HG03280 (cell line): ENCODE data around the gene OR52H1.
A peak's percentile ranks its signal among the peaks of the same experiment; 100 is the strongest.
"Not testable (repeated sequence)": the region's sequence is repeated elsewhere in the genome, so short reads cannot be mapped to it uniquely, and the experiment has no call there.

ENCODE experiments used
- ATAC-seq: cut with Tn5 transposase; IDR thresholded peaks from one replicate; pipeline ENCODE4 v1.9.1; 2021; ENCODE audit warnings: mild to moderate bottlenecking, moderate library complexity; ENCODE audit not compliant: unreplicated experiment

The OR52H1 gene

GRCh38 chr11:5548440-5548839 is at the start of gene OR52H1:
OR52H1 (minus strand) TSS chr11:5548540; CDS start chr11:5545505, 3,035 bp downstream.
- ATAC-seq: no peak

DNA sequence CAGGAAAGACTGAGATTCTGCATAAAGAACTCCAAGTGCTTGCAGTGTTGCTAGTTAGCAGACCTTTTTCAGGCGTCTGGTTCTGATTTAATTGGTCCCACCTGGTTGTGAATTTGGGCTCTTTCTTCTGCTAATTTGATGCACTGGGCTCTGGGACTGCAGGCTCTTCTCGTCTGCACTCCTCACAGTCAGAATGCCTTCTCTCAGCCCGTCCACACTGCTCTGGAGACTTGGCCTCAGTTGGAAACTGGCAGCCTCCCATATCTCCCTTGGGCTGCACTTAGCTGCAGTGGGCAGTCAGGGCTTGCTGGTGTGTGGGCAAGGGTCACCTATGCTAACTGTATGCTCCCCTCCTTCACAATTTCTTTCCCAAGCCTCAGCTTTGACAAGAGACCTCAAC is 49.6 kb upstream of the OR52H1 start:
- ATAC-seq: no peak

DNA sequence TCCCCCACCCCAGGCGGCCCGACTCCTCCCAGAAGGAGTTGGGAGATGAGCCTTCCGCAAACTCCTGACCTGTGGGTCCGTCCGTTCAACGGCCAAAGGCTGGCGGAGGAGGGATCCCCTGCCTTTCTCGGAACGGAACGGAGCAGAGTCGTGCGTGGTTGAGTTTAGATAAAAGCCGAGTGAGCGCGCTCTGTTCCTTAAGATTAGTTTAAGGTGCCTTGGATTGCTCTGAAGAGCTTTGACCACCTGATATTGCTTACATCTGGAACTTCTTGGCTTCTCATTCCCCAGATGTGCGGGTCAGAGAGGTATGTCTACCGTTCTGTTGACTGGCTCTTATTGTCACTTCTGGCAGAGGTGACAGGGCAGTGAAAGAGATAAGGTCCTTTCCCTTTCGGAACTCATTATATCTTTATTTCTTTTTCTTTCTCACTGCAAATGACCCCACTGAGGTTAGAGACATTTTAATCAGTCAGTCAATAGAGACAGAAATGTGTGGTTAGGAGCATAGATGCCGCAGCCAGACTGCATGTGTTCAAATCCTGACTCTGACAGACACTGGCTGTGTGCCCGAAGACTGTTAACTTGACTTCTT is 48.4 kb upstream of the OR52H1 start, which contains the start of gene TRIM6:
Gene TRIM6 (plus strand): TSS at position 31 of the 595 bp plus-strand sequence. CDS start 261 bp downstream, at position 292.
- no peak for ATAC-seq

- ATAC-seq: no peak
Measured at GRCh38 chr11:5593146-5593545, 44.8 kb upstream of the OR52H1 start.

DNA sequence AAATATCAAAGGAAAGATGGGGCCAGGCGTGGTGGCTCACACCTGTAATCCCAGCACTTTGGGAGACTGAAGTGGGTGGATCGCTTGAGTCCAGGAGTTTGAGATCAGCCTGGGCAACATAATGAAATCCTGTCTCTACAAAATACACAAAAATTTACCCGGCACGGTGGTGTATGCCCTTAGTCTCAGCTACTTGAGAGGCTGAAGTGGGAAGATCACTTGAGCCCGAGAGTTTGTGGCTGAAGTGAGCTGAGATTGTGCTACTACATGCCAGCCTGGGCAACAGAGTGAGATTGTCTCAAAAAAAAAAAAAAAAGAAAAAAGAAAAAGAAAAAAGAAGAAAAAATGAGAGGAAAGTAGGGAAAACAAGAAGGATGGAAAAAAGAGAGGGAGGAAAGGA is 44.3 kb upstream of the OR52H1 start:
- ATAC-seq: no peak

DNA sequence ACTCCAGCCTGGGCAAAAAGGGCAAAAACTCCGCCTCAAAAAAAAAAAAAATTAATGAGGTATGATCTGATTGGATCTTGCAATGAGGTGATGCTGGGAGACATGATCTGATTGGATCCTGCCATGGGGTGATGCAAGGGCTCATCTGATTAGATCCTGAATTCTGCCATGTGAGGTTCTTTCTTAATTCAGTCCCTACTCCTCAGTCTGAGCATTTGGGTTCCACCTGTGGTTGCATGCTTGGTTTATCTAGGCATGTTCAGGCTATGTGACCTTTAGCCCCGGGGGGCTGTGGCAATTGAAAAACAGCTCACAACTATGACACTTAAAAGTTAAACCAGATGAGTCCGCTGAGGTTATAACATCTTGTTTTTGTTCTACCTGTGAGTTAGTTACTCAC is 43.3 kb upstream of the OR52H1 start:
- ATAC-seq: no peak

DNA sequence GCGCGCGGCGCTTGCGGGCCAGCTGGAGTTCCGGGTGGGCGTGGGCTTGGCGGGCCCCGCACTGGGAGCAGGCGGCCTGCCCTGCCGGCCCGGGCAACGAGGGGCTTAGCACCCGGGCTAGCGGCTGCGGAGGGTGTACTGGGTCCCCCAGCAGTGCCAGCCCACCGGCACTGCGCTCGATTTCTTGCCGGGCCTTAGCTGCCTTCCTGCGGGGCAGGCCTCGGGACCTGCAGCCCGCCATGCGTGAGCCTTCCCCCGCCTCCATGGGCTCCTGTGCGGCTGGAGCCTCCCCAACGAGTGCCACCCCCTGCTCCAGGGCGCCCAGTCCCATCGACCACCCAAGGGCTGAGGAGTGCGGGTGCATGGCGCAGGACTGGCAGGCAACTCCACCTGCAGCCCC is 41.6 kb upstream of the OR52H1 start:
- ATAC-seq: not testable (repeated sequence)

GRCh38 chr11:5584458-5584857 is 36.1 kb upstream of the OR52H1 start:
- ATAC-seq: not testable (repeated sequence)

DNA sequence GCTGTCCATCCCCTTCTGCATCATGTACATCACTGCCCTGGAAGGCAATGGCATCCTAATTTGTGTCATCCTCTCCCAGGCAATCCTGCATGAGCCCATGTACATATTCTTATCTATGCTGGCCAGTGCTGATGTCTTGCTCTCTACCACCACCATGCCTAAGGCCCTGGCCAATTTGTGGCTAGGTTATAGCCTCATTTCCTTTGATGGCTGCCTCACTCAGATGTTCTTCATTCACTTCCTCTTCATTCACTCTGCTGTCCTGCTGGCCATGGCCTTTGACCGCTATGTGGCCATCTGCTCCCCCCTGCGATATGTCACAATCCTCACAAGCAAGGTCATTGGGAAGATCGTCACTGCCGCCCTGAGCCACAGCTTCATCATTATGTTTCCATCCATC is 32.7 kb upstream of the OR52H1 start:
- ATAC-seq: no peak

GRCh38 chr11:5580577-5580976 is 32.2 kb upstream of the OR52H1 start, which contains the start of gene OR52B6:
OR52B6 (plus strand) TSS chr11:5580877; CDS start chr11:5580877, 0 bp downstream.
- ATAC-seq: no peak

- ATAC-seq: no peak
Measured at GRCh38 chr11:5577101-5577500, 28.8 kb upstream of the OR52H1 start.

DNA sequence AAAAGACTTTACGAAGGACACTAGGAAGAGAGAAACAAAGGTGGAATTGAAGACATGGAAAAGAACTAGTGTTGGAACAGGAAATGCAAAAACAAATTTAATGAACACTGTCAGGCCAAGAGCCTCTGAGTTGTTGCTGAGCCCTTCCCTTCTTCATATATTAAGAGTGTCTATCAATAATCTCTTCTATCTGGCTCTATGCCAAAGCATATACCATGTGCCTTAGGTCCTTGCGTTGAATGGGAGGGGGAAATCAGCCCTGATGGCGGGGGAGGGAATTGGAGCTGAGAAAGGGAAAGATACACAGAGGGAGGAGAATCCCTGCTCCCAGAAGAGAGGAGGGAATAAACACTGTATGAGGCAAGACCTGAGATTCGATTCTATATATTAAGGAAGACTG is 26.8 kb upstream of the OR52H1 start:
- ATAC-seq: no peak

DNA sequence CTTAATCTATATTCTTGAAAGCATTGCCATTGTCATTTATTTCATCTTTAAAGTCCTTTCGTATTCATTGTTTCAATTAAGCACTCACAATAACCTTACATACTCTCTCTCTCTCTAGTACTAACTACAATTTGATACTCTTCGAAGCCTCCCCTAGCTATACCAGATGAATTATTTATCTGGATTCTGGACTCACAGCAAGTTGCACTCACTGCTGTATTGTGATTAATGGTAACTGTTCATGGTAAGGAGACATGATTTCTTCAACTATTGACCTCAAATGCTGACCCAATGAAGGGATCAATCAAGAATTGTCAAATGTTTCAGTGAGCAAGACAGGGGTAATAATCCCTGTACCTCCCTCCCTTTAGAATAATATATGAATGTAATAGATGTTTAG is 26.3 kb upstream of the OR52H1 start:
- no peak for ATAC-seq

DNA sequence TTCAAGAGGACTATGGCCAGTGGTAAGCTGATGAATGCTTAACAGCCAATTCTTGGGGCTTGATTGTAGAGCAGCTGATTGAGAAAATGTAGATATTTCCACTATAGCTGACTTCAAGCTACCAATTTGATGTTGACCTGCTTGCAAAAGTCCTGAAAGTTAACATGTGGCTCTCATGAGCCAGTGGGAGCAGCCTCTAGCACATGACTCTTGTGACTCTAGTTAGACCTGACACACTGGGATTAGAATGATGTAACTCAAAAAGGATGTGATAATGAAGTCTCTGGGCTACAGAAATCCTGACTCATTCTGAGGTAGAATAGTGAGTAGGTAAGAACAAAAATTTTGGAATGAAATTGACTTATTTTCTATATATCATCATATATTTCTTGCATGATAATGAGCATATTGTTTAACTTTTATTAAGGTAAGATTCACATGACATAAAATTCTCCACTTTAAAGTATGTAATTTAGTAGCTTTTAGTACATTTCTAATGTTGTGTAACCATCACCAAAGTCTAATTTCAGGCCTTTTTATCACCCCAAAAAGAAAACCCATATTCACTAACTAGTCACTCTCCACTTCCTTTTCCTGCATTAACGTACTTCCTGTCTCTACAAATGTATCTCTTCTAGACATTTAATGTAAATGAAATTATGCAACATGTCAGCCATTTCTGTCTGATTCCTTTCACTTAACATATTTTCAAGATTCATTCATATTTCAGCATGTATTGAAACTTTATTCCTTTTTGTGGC is 16.1 kb upstream of the OR52H1 start:
- no peak for ATAC-seq

- ATAC-seq: no peak
Measured at GRCh38 chr11:5557751-5558150, 9.4 kb upstream of the OR52H1 start.

DNA sequence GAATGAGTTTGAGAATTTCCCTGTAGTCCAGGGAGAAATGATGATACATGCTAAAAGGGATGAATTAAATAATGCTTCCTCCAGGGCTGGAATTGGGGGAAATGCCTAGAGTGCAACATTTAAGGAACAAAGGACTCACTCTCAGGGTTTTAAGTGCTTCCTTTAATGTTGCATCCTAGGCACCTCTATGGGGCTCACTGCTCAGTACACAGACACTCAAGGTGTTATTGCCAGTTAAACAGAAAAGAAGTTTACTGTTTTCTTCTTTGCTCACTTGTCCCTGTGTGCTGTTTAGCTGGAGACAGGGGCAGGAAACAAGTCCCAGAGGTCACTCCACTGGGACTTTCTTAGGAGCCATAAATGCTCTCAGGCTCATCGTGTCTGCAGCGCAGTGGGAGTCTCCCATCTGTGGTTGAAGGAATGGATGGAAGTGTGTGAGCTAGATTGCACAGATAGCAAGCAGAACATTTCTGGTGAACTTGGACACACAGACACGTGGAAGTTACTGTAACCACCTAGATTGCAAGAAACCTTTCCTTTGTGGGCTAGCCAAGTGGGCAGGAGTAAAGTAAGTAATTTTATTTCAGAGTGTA is 8.4 kb upstream of the OR52H1 start:
- ATAC-seq: no peak

- ATAC-seq: no peak
Measured at GRCh38 chr11:5553343-5553742, 5.0 kb upstream of the OR52H1 start.

DNA sequence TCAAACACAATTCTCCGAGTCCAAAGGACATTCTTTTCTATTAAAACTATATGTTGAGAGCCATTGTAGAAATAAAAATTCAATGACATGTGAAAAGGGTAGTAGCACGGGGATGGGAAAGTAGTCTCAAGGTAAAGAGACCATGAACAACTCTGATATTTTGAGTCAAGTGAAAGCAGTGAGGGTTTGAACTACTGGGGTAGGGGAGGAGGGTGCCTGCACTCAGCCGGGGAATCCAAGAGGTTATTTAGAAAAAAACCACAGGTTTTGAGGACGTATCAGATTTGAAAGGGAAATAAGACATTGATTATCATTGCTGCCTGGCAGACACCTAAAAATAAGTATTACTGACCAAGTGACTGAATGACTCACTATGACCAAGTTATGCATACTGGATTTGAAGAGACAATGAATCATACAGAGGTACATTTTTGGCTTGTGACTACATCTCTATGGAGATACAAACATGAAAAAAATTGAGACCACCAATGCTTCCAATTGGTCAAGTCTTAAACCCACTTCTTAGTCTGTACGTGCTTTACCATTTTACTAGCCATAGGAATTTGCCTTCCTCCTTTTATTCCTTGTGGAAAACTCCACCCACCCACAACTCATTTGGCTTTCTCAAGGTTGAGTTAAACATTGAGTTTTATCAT is 2.2 kb upstream of the OR52H1 start:
- peak; percentile 58 for ATAC-seq

DNA sequence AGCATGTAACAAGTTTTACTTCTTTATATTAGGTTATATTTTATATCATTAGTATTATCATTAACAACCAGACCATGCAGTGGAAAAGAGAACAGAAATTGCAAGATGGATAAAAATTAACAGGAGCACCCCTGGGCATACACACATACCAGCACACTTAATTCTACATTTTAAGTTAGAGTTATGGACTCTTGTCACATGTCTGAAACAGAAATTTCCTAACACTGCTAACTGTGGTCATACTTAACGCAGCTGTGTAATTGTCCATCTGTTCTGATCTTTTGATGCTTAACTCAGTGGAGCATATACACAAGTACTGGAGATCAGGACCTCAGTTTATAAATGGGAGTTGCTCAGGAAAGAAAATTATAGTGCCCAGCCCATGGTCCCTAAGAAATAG is 358 bp downstream of the OR52H1 start:
- ATAC-seq: no peak

DNA sequence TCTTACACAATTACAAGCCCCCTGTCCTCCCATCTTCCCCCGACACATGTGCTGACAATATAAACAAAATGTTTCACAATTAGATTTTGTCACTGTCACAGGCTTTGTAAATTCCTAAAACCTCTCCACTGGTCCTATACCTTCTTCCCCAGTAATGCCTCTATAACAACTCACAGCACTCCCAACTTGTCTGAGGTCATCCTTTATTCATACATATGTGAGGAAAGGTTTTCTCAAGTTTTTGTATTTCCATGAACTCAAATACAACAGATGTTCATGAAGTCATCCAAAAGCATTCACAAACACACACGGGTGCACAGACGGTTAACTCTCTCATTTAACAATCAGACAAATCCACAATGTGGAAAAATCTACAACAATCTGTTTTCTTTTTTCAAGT is 1.9 kb downstream of the OR52H1 start:
- no peak for ATAC-seq

- ATAC-seq: no peak
Measured at GRCh38 chr11:5541427-5541826, 6.9 kb downstream of the OR52H1 start.

GRCh38 chr11:5536482-5536881 is 11.9 kb downstream of the OR52H1 start:
- ATAC-seq: no peak
